ENCODE data around the gene NOTUM.

GRCh38 chr17:81992306-81993102, 31.5 kb upstream of the NOTUM start:
- TF ChIP-seq, protein P1, sequence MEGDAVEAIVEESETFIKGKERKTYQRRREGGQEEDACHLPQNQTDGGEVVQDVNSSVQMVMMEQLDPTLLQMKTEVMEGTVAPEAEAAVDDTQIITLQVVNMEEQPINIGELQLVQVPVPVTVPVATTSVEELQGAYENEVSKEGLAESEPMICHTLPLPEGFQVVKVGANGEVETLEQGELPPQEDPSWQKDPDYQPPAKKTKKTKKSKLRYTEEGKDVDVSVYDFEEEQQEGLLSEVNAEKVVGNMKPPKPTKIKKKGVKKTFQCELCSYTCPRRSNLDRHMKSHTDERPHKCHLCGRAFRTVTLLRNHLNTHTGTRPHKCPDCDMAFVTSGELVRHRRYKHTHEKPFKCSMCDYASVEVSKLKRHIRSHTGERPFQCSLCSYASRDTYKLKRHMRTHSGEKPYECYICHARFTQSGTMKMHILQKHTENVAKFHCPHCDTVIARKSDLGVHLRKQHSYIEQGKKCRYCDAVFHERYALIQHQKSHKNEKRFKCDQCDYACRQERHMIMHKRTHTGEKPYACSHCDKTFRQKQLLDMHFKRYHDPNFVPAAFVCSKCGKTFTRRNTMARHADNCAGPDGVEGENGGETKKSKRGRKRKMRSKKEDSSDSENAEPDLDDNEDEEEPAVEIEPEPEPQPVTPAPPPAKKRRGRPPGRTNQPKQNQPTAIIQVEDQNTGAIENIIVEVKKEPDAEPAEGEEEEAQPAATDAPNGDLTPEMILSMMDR (IDR thresholded peaks at IDR 0.05) = no peak
- TF ChIP-seq POLR2A (IDR thresholded peaks at IDR 0.05) = no peak
